GM19240 (cell line): ENCODE measurements around the gene RMRP.
"Not testable (repeated sequence)": the region's sequence is repeated elsewhere in the genome, so short reads cannot be mapped to it uniquely, and the experiment has no call there.

ENCODE experiments used
- DNase-seq: peaks from one replicate; pipeline ENCODE4 v3.0.0; 2011; ENCODE audit warnings: low spot score; ENCODE audit not compliant: insufficient read length

Gene RMRP

GRCh38 chr9:35612066-35612465 is 45.8 kb downstream of the RMRP start:
- not testable (repeated sequence) for DNase-seq

DNA sequence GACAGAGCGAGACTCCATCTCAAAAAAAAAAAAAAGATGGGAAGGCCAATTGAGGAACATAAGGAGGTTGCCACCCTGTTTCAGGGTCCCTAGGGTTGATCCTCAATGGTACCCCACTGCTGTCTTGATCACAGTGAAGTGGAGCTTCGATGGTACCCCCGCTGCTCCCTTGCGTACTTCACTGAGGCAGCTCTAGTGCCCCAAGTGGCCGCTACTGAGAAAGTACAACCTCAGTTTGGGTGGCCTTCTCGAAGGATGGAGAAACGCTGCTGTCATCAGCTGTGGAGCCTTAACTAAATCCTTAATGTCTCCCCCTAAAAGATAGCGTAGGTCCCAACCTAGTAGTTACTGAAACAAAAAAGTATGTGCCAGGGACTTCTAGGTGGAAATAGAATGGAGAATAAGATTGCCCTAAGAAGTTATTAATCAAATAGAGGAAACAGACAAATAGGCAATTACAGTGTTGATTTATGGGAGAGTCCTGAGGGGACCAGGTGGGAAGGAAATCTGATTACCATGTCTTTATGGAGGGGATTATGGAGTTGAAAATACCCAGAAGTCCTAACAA is 46.5 kb downstream of the RMRP start:
- DNase-seq, result no peak

GRCh38 chr9:35609820-35610163 is 48.0 kb downstream of the RMRP start:
- no peak for DNase-seq

DNA sequence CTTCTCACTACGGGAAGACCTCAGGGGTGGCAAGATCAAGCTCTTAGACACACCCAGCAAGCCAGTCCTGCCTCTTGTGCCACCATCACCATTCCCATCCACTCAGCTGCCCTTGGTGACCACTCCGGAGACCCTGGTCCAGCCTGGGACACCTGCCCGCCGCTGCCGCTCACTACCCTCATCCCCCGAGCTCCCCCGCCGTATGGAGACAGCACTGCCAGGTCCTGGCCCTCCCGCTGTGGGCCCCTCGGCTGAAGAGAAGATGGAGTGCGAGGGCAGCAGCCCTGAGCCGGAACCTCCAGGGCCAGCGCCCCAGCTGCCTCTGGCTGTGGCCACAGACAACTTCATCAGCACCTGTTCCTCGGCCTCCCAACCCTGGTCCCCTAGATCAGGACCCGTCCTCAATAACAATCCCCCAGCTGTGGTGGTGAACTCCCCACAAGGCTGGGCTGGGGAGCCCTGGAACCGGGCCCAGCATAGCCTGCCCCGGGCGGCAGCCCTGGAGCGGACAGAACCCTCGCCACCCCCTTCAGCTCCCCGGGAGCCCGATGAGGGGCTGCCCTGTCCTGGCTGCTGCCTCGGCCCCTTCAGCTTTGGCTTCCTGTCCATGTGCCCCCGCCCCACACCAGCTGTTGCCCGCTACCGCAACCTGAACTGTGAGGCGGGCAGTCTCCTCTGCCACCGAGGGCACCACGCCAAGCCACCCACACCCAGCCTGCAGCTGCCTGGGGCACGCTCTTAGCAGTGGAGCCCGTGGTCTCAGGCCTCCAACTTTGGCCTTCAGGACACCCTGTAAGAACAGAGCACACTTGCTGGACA is 48.6 kb downstream of the RMRP start:
- DNase-seq, result no peak

GRCh38 chr9:35608221-35608620 is 49.6 kb downstream of the RMRP start:
- DNase-seq, result no peak
